CD4-positive, alpha-beta memory T cell (primary cell): ENCODE results near the gene HSD17B8. TPM values are rescaled to one million over a fixed set of nuclear protein-coding genes. Genes with fewer than 3 reads are reported as not detected.

Source experiments
- microRNA-seq: library from miRNA; unstranded; fragments of <30 nt; microRNA quantifications from one replicate; pipeline ENCODE4 v1.2.0, GENCODE V29; 2021; ENCODE audit warnings: borderline replicate concordance, borderline number of aligned reads, borderline microRNAs expressed, mixed read lengths
- polyA plus RNA-seq, 2 donors: library from polyadenylated mRNA; unstranded; fragments of 300-500 nt; fragmentation: Illumina TruSeq; gene quantifications; one replicate each; pipeline ENCODE4 v1.2.3, GENCODE V29; 2021
- total RNA-seq, 2 experiments: library from RNA; stranded (reverse); gene quantifications; one replicate each; pipeline ENCODE4 v1.2.3, GENCODE V29; 2021

The HSD17B8 gene
- total and polyA plus RNA-seq, 4 experiments from 2014 or later, result 20.2 to 77.3 (median 39.9) TPM

Small RNAs within 50 kb of the gene (microRNA-seq; reads per million reads assigned to microRNA genes)
- 0.96 reads per million for gene MIR219A1

Other genes starting within 250 kb of the HSD17B8 start
- gene BRD2, start 236.1 kb upstream of the HSD17B8 start, total RNA-seq, result 100 to 1,000 TPM; 375 to 378 TPM
- 10 to 100 TPM; 13.7 to 87.8 TPM for gene BRD2, start 236.1 kb upstream of the HSD17B8 start, polyA plus RNA-seq
- 1 to 10 TPM in 1 of 2 experiments, under 1 TPM in 1; 0.69 to 1.4 TPM for gene HLA-DOA, start 195.1 kb upstream of the HSD17B8 start, total RNA-seq
- 1 to 10 TPM in 1 of 2 donors, not detected in 1; 1.8 TPM for gene HLA-DOA, start 195.1 kb upstream of the HSD17B8 start, polyA plus RNA-seq
- gene HLA-DPA1, start 131.0 kb upstream of the HSD17B8 start, total RNA-seq, result 10 to 100 TPM; 17.0 to 18.2 TPM
- 10 to 100 TPM; 40.0 to 41.6 TPM for gene HLA-DPA1, start 131.0 kb upstream of the HSD17B8 start, polyA plus RNA-seq
- gene HLA-DPB1, start 128.7 kb upstream of the HSD17B8 start, total RNA-seq, result 10 to 100 TPM; 14.5 to 17.2 TPM
- 10 to 100 TPM; 50.5 to 76.9 TPM for gene HLA-DPB1, start 128.7 kb upstream of the HSD17B8 start, polyA plus RNA-seq
- gene COL11A2, start 12.2 kb upstream of the HSD17B8 start, total RNA-seq, result 1 to 10 TPM; 1.2 to 1.6 TPM
- gene COL11A2, start 12.2 kb upstream of the HSD17B8 start, polyA plus RNA-seq, result under 1 TPM; 0.40 to 0.49 TPM
- 10 to 100 TPM; 89.2 to 94.3 TPM for gene RXRB, start 4.0 kb upstream of the HSD17B8 start, total RNA-seq
- 10 to 100 TPM in 1 of 2 donors, 1 to 10 TPM in 1; 5.6 to 11.5 TPM for gene RXRB, start 4.0 kb upstream of the HSD17B8 start, polyA plus RNA-seq
- gene SLC39A7, start 3.8 kb upstream of the HSD17B8 start, total RNA-seq, result 10 to 100 TPM; 40.8 to 40.9 TPM
- gene SLC39A7, start 3.8 kb upstream of the HSD17B8 start, polyA plus RNA-seq, result 10 to 100 TPM; 22.9 to 23.1 TPM
- 10 to 100 TPM; 36.8 to 38.4 TPM for gene RING1, start 3.8 kb downstream of the HSD17B8 start, total RNA-seq
- gene RING1, start 3.8 kb downstream of the HSD17B8 start, polyA plus RNA-seq, result 1 to 10 TPM; 3.4 to 7.8 TPM
- gene VPS52, start 67.2 kb downstream of the HSD17B8 start, total RNA-seq, result 10 to 100 TPM; 89.4 to 95.7 TPM
- gene VPS52, start 67.2 kb downstream of the HSD17B8 start, polyA plus RNA-seq, result 10 to 100 TPM; 13.4 to 18.6 TPM
- 1,000 to 10,000 TPM; 3,264 to 3,439 TPM for gene RPS18, start 67.4 kb downstream of the HSD17B8 start, total RNA-seq
- 1,000 to 10,000 TPM; 8,832 to 8,968 TPM for gene RPS18, start 67.4 kb downstream of the HSD17B8 start, polyA plus RNA-seq
- 10 to 100 TPM; 43.3 to 46.7 TPM for gene B3GALT4, start 72.5 kb downstream of the HSD17B8 start, total RNA-seq
- gene B3GALT4, start 72.5 kb downstream of the HSD17B8 start, polyA plus RNA-seq, result 10 to 100 TPM; 22.2 to 30.5 TPM
- gene WDR46, start 84.6 kb downstream of the HSD17B8 start, total RNA-seq, result 10 to 100 TPM; 60.8 to 66.1 TPM
- 10 to 100 TPM; 65.8 to 88.9 TPM for gene WDR46, start 84.6 kb downstream of the HSD17B8 start, polyA plus RNA-seq
- 10 to 100 TPM; 43.6 to 45.5 TPM for gene PFDN6, start 84.9 kb downstream of the HSD17B8 start, total RNA-seq
- 10 to 100 TPM; 33.1 to 36.7 TPM for gene PFDN6, start 84.9 kb downstream of the HSD17B8 start, polyA plus RNA-seq
- gene RGL2, start 94.3 kb downstream of the HSD17B8 start, total RNA-seq, result 10 to 100 TPM; 66.8 to 67.9 TPM
- gene RGL2, start 94.3 kb downstream of the HSD17B8 start, polyA plus RNA-seq, result 10 to 100 TPM in 1 of 2 donors, 1 to 10 TPM in 1; 10.0 to 12.5 TPM
- gene TAPBP, start 109.4 kb downstream of the HSD17B8 start, total RNA-seq, result 100 to 1,000 TPM; 240 to 248 TPM
- 100 to 1,000 TPM; 277 to 370 TPM for gene TAPBP, start 109.4 kb downstream of the HSD17B8 start, polyA plus RNA-seq
- 10 to 100 TPM; 28.6 to 28.7 TPM for gene ZBTB22, start 113.1 kb downstream of the HSD17B8 start, total RNA-seq
- 10 to 100 TPM; 15.3 to 18.4 TPM for gene ZBTB22, start 113.1 kb downstream of the HSD17B8 start, polyA plus RNA-seq
- 10 to 100 TPM; 76.4 to 84.7 TPM for gene DAXX, start 118.3 kb downstream of the HSD17B8 start, total RNA-seq
- gene DAXX, start 118.3 kb downstream of the HSD17B8 start, polyA plus RNA-seq, result 100 to 1,000 TPM in 1 of 2 donors, 10 to 100 TPM in 1; 73.1 to 125 TPM
- gene KIFC1, start 187.2 kb downstream of the HSD17B8 start, total RNA-seq, result under 1 TPM; 0.61 to 0.69 TPM
- under 1 TPM in 1 of 2 donors, not detected in 1; 0.54 TPM for gene KIFC1, start 187.2 kb downstream of the HSD17B8 start, polyA plus RNA-seq
- gene PHF1, start 206.4 kb downstream of the HSD17B8 start, total RNA-seq, result 100 to 1,000 TPM; 220 TPM
- gene PHF1, start 206.4 kb downstream of the HSD17B8 start, polyA plus RNA-seq, result 10 to 100 TPM; 61.2 to 81.8 TPM
- gene CUTA, start 213.5 kb downstream of the HSD17B8 start, total RNA-seq, result 100 to 1,000 TPM; 210 to 217 TPM
- gene CUTA, start 213.5 kb downstream of the HSD17B8 start, polyA plus RNA-seq, result 100 to 1,000 TPM; 371 to 407 TPM
- 10 to 100 TPM; 47.8 to 48.0 TPM for gene SYNGAP1, start 215.4 kb downstream of the HSD17B8 start, total RNA-seq
- 1 to 10 TPM in 1 of 2 donors, not detected in 1; 1.9 TPM for gene SYNGAP1, start 215.4 kb downstream of the HSD17B8 start, polyA plus RNA-seq
- 10 to 100 TPM; 12.1 to 12.8 TPM for gene ZBTB9, start 249.9 kb downstream of the HSD17B8 start, total RNA-seq
- gene ZBTB9, start 249.9 kb downstream of the HSD17B8 start, polyA plus RNA-seq, result 10 to 100 TPM in 1 of 2 donors, 1 to 10 TPM in 1; 5.7 to 11.5 TPM